OCI-M2 (cell line): Measurements from ENCODE around the gene MT1E.
"Not testable (repeated sequence)": the region's sequence is repeated elsewhere in the genome, so short reads cannot be mapped to it uniquely, and the experiment has no call there.

ENCODE experiments used
- DNase-seq: peaks from one replicate; lab custom pipeline; 2025; ENCODE audit not compliant: unreplicated experiment; lab: John Stamatoyannopoulos, UW

Gene MT1E

DNA sequence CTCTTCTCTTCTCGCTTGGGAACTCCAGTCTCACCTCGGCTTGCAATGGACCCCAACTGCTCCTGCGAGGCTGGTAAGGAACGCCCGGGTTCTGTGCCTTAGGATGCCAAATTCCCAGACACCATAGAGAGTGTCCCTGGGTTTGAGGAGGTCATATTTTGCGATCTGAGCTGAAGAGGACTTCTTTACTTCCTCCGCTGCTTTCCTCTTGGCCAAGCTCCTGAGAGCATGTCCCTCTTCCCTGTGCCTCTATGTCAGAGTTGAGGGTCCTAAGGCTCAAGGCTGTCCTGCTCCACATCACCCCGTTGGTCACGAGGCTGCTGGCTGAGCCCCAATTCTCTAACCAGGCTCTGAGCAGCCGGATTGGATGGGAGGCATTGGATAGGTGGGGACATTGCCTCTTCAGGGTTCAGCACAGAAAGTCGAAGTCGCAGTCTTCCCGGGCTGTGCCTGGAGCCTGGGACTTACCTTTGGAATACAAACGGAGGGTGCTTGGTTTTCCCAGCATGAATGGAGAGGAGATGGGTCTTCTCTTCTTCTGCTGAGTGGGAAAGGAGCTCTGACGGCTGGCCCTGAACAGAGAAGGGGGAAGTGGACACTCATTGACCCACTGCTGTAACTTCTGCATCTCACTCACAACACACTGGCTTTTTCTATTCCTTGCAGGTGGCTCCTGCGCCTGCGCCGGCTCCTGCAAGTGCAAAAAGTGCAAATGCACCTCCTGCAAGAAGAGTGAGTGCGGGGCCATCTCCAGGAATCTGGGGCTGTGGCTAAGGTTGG is 44.4 kb downstream of the MT1E start:
- DNase-seq: no peak

DNA sequence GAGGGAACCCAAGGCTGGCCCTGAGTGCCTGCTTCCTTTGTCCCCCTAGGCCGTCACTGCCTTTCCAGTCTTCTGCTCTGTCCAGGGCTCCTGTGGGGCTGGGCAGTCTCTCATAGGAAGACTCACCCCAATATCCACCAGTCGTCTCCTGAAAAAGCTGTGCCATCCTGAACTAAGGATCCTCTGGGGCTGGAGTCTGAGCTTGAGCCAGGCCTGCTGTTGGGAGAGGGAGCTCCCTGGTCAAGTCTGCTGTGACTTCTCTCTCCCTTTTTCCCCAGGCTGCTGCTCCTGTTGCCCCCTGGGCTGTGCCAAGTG is 45.0 kb downstream of the MT1E start:
- DNase-seq: no peak

DNA sequence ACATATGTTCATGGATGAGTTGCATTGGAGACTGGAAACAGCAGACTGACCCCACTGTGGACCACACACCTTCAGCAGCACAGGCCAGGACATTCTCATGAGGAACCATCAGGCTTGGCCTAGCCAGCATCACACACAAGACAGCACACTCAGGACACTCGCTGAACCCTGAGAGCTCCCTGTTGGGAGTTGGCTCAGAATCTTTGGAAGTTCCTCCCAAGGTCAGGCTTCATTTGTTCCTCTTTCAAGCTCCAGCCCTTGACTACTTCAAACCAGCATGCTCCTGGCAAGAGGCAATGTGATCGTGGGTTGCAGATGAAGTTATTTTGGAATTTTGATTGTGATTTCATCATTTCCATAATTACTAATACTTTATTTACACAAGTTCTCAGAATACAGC is 46.1 kb downstream of the MT1E start:
- DNase-seq: not testable (repeated sequence)

DNA sequence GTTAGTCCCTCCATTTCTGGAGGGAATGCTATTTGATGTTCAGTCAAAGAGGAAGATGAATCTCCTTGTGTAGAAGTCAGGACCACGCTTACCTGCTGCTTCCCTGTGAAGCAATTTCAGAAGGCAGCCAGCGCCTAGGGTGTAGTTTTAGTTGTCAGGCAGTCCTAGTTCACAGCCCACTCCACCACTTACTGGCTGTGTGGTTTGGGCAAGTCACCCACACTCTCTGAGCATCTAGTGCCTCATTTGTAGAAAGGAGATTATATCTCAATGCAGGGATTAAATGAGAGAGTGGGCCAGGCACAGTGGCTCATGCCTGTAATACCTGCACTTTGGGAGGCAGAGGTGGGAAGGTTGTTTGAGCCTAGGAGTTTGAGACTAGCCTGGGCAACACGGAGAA is 46.6 kb downstream of the MT1E start:
- DNase-seq: not testable (repeated sequence)

DNA sequence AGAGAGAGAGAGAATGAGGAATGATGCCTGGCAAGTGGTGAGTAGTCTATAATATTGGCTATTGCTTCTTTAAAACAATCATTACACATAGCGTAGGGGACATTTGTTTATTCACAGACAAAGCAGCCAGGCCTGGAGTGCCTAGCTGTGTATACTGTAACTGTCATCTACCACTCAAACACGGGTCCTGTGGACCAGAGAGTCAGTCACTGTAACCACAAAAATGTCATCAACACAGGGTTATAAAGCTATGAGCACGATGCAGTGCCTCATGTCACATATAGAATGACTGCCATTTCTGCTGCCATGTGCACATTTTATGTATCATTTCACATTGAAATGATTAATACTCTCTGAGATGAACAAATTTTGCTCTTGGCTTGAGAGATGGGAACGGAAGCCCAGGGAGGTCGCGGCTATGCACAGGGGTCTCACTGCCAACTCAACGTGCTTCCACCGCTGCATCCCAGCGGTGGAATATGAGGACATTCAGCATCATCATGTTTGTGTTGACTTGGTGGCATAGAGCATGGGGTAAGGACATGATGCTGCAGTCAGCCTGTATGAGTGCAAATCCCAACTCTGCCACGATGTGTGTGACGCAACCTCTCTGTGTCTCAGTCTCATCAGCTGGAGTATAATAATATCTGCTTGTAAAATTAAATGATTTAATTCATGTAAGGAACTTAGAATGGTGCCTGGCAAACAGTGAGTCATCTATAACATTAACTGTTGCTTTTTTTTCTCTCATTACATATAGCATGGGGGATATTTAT is 47.4 kb downstream of the MT1E start:
- DNase-seq: no peak

DNA sequence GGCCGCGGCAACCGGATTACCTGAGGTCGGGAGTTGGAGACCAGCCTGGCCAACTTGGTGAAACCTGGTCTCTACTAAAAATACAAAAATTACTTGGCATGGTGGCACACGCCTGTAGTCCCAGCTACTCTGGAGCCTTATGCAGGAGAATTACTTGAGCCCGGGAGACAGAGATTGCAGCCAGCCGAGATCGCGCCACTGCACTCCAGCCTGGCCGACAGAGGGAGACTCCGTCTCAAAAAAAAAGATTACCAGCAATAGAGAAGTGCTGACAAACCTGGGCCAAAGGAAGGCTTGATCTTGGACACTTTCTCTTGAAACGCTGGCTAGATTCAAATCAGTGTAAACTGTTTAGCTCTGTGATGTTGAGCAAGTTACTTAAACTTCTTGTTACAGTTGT is 48.3 kb downstream of the MT1E start:
- DNase-seq: no peak

DNA sequence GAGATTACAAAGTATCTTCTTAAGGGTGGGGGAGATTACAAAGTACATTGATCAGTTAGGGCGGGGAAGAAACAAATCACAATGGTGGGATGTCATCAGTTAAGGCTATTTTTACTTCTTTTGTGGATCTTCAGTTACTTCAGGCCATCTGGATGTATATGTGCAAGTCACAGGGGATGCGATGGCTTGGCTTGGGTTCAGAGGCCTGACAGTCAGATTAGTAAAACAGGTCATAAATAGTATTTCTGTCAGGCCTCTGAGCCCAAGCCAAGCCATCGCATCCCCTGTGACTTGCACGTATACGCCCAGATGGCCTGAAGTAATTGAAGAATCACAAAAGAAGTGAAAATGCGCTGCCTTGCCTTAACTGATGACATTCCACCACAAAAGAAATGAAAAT is 49.0 kb downstream of the MT1E start:
- DNase-seq: not testable (repeated sequence)

DNA sequence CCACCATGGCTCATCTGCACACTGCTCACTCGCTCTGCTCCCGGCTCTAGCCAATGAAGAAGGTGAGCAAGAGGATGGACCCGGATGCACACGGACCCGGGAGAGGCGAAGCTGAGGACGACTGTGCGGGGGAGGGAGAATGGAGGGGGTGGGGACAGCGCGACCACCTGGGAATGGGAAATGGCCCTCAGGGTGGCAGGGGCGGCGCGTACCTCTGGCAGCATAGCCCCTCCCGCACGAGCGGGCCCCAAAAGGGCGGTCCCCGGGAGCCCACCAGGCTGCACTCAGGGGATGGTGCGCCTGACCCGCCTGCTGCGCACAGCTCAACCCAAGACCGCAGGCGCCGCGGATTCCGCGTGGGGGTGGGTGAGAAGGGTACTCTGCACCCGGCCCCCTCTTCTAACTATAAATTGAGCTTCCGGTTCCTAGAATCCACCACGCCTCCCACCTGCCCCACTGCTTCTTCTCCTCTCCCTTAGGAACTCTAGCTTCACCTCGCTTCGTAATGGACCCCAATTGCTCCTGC is 50.2 kb downstream of the MT1E start:
- DNase-seq: no peak
